ENCODE measurements around the gene PODNL1.

Gene PODNL1

GRCh38 chr19:13932149-13932637, 6.0 kb downstream of the PODNL1 start:
- no peak for DNase-seq (ENCODE audit: low read depth)

GRCh38 chr19:13931391-13932148, 6.6 kb downstream of the PODNL1 start:
- no peak for TF ChIP-seq CTCF (conservative IDR thresholded peaks at IDR 0.05; ENCODE audit: low read depth, low read length)
- no peak for DNase-seq (ENCODE audit: low read depth)
- H3K4me3 ChIP-seq (ENCODE audit: low read depth, low read length): no peak overlapping the region

More at GRCh38 chr19:13932149-13932637, 6.0 kb downstream of the PODNL1 start:
- H3K4me3 ChIP-seq (ENCODE audit: low read depth, low read length): no peak overlapping the region
- no peak for TF ChIP-seq CTCF (conservative IDR thresholded peaks at IDR 0.05; ENCODE audit: low read depth, low read length)

GRCh38 chr19:13930402-13930801, 7.8 kb downstream of the PODNL1 start:
- no peak for DNase-seq (ENCODE audit: low read depth)
- TF ChIP-seq CTCF (conservative IDR thresholded peaks at IDR 0.05; ENCODE audit: low read depth, low read length): no peak
- no peak overlapping the region for H3K4me3 ChIP-seq (ENCODE audit: low read depth, low read length)

GRCh38 chr19:13929956-13930355, 8.3 kb downstream of the PODNL1 start:
- H3K4me3 ChIP-seq (ENCODE audit: low read depth, low read length): no peak overlapping the region
- TF ChIP-seq CTCF (conservative IDR thresholded peaks at IDR 0.05; ENCODE audit: low read depth, low read length): no peak
- no peak for DNase-seq (ENCODE audit: low read depth)

DNA sequence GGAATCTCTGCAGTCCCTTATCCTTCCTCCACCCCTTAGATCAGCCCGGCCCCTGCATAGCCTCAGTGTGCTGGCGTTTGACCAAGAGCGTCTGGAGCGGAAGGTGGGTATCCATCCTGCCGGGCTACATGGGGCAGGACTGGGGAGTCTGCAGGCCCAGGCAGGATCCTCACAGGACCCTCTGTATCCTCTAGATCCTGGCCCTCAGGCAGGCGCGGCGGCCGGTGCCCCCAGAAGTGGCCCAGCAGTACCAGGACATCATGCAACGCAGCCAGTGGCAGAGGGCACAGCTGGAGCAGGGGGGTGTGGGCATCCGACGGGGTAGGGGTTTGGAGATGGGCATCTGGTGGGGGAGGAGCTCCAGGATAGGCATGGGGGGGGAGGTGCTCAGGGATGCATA, 8.9 kb downstream of the PODNL1 start:
- DNase-seq (ENCODE audit: low read depth): no peak
- no peak overlapping the region for H3K4me3 ChIP-seq (ENCODE audit: low read depth, low read length)
- TF ChIP-seq CTCF (conservative IDR thresholded peaks at IDR 0.05; ENCODE audit: low read depth, low read length): no peak

GRCh38 chr19:13926715-13927114, 11.5 kb downstream of the PODNL1 start:
- DNase-seq (ENCODE audit: low read depth): no peak
- no peak for TF ChIP-seq CTCF (conservative IDR thresholded peaks at IDR 0.05; ENCODE audit: low read depth, low read length)
- no peak overlapping the region for H3K4me3 ChIP-seq (ENCODE audit: low read depth, low read length)

- no peak overlapping the region for H3K4me3 ChIP-seq (ENCODE audit: low read depth, low read length)
- no peak for TF ChIP-seq CTCF (conservative IDR thresholded peaks at IDR 0.05; ENCODE audit: low read depth, low read length)
- no peak for DNase-seq (ENCODE audit: low read depth)
Measured at GRCh38 chr19:13926010-13926409, 12.2 kb downstream of the PODNL1 start.
